ENCODE measurements around the gene ELMO3. TPM values are rescaled to one million over a fixed set of nuclear protein-coding genes. Genes with fewer than 3 reads are reported as not detected.
A peak's percentile ranks its signal among the peaks of the same experiment; 100 is the strongest.

ELMO3 gene
- total RNA-seq, 2 donors from 2014 or later: 24.1 to 40.5 TPM

DNA sequence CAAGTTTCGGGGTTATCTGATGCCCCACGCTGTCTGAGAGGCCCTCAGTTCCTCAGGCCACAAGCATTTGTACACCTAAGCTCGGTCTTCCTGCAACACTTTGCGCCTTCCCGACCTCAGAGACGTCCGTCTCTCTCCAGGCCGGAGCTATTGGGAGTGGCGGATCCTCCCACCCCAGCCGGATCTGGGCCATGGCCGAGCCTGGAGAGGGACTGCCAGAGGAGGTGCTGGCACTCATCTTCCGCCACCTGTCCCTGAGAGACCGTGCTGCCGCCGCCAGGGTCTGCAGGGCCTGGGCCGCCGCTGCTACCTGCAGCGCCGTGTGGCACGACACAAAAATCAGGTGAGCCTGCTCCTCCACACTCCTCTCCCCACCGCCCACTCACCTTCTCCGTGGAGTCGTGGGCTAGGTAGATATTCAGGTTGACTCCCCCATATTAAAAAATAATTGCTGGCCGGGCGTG is 37.3 kb upstream of the ELMO3 start:
- H3K27ac ChIP-seq: no peak overlapping the region
- peaks cover 63% of the 10 kb centered on the region for H3K4me1 ChIP-seq
- WGBS, 2 donors: 64 to 84% methylated on average over 11 to 23 of the region's 25 CpGs
- intact Hi-C loops (cut with DNase I): no loop called here
- H3K36me3 ChIP-seq (replicated peaks in 1 of 2; ENCODE audit: insufficient read depth in 1 of 2, low read depth in 2 of 2): no peaks in the 10 kb centered on the region
- ATAC-seq (no peak), DNase-seq (peak in 2 of 4 donors; percentile 14 to 18)
- TF ChIP-seq, protein P1, sequence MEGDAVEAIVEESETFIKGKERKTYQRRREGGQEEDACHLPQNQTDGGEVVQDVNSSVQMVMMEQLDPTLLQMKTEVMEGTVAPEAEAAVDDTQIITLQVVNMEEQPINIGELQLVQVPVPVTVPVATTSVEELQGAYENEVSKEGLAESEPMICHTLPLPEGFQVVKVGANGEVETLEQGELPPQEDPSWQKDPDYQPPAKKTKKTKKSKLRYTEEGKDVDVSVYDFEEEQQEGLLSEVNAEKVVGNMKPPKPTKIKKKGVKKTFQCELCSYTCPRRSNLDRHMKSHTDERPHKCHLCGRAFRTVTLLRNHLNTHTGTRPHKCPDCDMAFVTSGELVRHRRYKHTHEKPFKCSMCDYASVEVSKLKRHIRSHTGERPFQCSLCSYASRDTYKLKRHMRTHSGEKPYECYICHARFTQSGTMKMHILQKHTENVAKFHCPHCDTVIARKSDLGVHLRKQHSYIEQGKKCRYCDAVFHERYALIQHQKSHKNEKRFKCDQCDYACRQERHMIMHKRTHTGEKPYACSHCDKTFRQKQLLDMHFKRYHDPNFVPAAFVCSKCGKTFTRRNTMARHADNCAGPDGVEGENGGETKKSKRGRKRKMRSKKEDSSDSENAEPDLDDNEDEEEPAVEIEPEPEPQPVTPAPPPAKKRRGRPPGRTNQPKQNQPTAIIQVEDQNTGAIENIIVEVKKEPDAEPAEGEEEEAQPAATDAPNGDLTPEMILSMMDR (IDR thresholded peaks at IDR 0.05): no peak
- TF ChIP-seq POLR2A (IDR thresholded peaks at IDR 0.05): no peak
- no peaks in the 10 kb centered on the region for H3K27me3 ChIP-seq
- no peak overlapping the region for H3K4me3 ChIP-seq
- no peaks in the 10 kb centered on the region for H3K9me3 ChIP-seq

DNA sequence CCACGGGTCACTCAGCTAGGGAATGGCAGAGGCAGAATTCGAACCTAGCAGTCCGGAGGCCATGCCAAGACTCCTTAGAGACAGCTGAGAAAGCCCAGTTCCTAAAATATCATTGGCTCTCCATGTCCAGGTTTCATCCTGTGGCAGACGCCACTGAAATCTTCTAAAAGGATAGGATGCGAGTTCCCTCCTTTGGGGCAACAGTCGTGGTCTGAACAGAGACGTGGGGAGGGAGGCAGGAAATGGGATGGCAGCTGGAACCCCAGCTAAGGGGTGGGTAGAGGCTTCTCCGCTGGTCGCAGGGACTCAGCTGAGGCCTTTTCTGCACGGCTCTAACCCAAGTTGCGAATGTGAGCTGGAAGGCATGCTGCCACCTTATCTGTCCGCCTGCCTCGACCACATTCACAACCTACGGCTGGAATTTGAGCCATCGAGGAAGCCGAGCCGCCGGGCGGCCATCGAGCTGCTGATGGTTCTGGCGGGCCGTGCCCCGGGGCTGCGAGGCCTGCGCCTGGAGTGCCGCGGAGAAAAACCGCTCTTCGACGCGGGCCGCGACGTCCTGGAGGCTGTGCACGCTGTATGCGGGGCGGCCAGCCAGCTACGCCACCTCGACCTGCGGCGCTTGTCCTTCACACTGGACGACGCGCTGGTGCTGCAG is 36.3 kb upstream of the ELMO3 start:
- Histone ChIP-seq H3K4me1 (peaks cover 63% of the 10 kb centered on the region), H3K36me3 (replicated peaks in 1 of 2; ENCODE audit: insufficient read depth in 1 of 2, low read depth in 2 of 2) (no peaks in the 10 kb centered on the region), H3K27me3 (no peaks in the 10 kb centered on the region), H3K27ac (no peak overlapping the region), H3K4me3 (no peak overlapping the region), H3K9me3 (no peaks in the 10 kb centered on the region)
- DNase-seq: peak in 2 of 4 donors; percentile 13 to 15
- ATAC-seq: no peak
- WGBS, 2 donors: 53 to 79% methylated on average over 11 to 39 of the region's 44 CpGs
- intact Hi-C loops (cut with DNase I): no loop called here
- TF ChIP-seq, protein P1 (IDR thresholded peaks at IDR 0.05): no peak
- TF ChIP-seq POLR2A (IDR thresholded peaks at IDR 0.05): no peak

DNA sequence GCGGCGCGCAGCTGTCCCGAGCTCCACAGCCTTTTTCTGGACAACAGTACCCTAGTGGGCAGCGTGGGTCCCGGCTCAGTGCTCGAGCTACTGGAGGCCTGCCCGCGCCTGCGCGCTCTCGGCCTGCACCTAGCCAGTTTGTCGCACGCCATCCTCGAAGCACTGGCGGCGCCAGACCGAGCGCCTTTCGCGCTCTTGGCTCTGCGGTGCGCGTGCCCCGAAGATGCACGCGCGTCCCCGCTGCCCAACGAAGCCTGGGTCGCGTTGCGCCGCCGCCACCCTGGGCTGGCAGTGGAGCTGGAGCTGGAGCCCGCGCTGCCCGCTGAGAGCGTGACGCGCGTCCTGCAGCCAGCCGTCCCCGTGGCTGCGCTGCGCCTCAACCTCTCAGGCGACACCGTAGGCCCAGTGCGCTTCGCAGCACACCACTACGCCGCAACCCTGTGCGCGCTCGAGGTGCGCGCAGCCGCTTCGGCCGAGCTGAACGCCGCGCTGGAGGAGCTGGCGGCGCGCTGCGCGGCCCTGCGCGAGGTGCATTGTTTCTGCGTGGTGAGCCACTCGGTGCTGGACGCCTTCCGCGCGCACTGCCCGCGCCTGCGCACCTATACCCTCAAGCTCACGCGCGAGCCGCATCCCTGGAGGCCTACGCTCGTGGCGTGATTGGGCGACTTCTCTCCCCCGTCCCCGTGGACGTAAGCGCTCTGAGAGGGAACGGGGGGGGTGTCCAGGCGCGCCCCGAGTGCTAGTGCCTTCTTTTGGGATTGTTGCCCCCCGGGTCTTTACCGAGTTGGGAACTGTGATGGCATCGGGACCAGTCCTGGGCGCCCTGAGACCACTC is 35.5 kb upstream of the ELMO3 start:
- Histone ChIP-seq H3K27ac (peak overlapping the region in 2 of 4 donors; percentile 13 to 14), H3K4me1 (peaks cover 60% of the 10 kb centered on the region), H3K27me3 (no peaks in the 10 kb centered on the region), H3K4me3 (no peak overlapping the region), H3K36me3 (replicated peaks in 1 of 2; ENCODE audit: insufficient read depth in 1 of 2, low read depth in 2 of 2) (no peaks in the 10 kb centered on the region), H3K9me3 (no peaks in the 10 kb centered on the region)
- ATAC-seq (no peak), DNase-seq (peak in 1 of 4 donors; percentile 45)
- TF ChIP-seq POLR2A (IDR thresholded peaks at IDR 0.05): peak in 1 of 3 donors; percentile 4
- TF ChIP-seq, protein P1 (IDR thresholded peaks at IDR 0.05): no peak
- intact Hi-C loops (cut with DNase I): no loop called here
- 52 to 75% methylated on average over 8 to 95 of the region's 99 CpGs for WGBS, 2 donors

DNA sequence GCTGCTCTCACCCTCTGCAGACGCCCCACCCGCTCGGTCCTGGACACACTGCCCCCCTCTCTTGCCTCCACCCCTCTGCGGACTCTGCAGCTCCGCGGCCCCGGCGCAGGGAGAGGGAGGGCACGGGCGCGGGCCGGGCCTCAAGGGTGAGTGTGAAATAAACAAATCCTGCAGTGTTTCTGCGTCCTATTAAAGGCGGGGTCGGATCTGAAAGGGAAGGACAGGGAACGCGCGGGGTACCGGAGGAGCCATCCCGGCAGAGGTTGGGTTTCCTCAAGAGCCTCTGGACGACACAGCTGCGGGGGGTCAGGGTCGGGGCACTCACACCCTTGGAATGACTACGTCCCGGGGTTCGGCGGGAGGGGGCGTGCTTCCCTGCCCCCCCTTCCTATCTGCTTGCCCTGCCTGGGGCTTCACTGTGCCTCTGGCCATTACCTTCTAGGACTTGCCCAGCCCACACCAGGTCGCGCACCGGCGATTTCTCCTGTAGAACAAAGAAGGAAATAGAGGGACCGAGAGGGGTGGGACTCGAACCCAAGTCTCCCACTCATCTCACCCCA is 34.9 kb upstream of the ELMO3 start:
- TF ChIP-seq, protein P1 (IDR thresholded peaks at IDR 0.05): no peak
- TF ChIP-seq POLR2A (IDR thresholded peaks at IDR 0.05): no peak
- peak overlapping the region in 1 of 4 donors; percentile 13 for H3K27ac ChIP-seq
- ATAC-seq (no peak), DNase-seq (peak in 1 of 4 donors; percentile 12)
- WGBS, 2 donors: 27 to 55% methylated on average over 22 to 32 of the region's 34 CpGs
- no peaks in the 10 kb centered on the region for H3K27me3 ChIP-seq
- no peak overlapping the region for H3K4me3 ChIP-seq
- intact Hi-C loops (cut with DNase I): no loop called here
- peaks cover 55% of the 10 kb centered on the region for H3K4me1 ChIP-seq
- no peaks in the 10 kb centered on the region for H3K9me3 ChIP-seq
- H3K36me3 ChIP-seq (replicated peaks in 1 of 2; ENCODE audit: insufficient read depth in 1 of 2, low read depth in 2 of 2): no peaks in the 10 kb centered on the region
